GM21619 (cell line): ENCODE measurements around the gene SUMO4.

Experiments used
- ATAC-seq: cut with Tn5 transposase; IDR thresholded peaks from one replicate; pipeline ENCODE4 v1.9.1; 2021; ENCODE audit not compliant: unreplicated experiment

SUMO4 gene

GRCh38 chr6:149449831-149450678 is 50.0 kb downstream of the SUMO4 start:
- no peak for ATAC-seq
